ENCODE data around the gene TOMM7.

TOMM7 gene

DNA sequence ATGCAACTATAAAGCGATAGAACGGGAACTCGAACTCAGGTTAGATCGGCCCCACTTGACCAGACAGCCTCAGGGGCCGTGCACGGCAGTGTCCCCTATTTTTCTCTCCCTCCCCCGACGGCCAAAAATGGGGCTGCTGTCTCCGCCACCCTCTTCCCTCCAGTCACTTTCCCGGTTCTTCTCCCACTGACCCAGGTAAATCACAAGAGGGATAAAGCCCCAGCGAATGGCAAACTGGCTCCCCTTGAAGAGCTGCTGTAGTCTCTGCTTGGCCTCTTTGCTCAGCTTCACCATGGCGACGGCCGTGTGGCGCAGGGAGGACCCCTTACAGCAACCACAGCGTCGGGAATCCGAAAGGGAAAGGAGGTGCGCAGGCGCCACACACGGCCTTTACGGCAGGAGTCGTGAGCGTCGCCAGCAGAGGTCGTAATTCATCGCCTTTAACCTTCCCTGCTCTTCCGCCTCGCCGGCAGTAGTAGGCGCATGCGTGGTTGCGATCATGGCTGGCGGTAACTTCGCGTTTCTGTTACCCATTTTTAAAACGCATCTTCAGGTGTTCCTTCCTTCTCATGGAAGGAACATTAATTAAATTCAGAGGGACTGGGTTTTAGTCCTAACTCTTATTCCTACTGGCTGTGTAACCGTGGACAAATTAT, at the start of gene TOMM7:
TOMM7 (minus strand) TSS at position 364 of the 656 bp plus-strand sequence; CDS start at position 294, 70 bp downstream.
- TF ChIP-seq GATA2 (IDR thresholded peaks at IDR 0.05; ENCODE audit: low read depth, low read length) (no peak), GATA3 (IDR thresholded peaks at IDR 0.05; ENCODE audit: low read depth, low read length) (no peak)

GRCh38 chr7:22872096-22872807, 49.6 kb upstream of the TOMM7 start:
- no peak for TF ChIP-seq GATA3 (IDR thresholded peaks at IDR 0.05; ENCODE audit: low read depth, low read length)
- TF ChIP-seq GATA2 (IDR thresholded peaks at IDR 0.05; ENCODE audit: low read depth, low read length) = no peak

- no peak for TF ChIP-seq GATA2 (IDR thresholded peaks at IDR 0.05; ENCODE audit: low read depth, low read length)
- TF ChIP-seq GATA3 (IDR thresholded peaks at IDR 0.05; ENCODE audit: low read depth, low read length) = no peak
These were observed 49.0 kb upstream of the TOMM7 start for GRCh38 chr7:22871661-22872060.

DNA sequence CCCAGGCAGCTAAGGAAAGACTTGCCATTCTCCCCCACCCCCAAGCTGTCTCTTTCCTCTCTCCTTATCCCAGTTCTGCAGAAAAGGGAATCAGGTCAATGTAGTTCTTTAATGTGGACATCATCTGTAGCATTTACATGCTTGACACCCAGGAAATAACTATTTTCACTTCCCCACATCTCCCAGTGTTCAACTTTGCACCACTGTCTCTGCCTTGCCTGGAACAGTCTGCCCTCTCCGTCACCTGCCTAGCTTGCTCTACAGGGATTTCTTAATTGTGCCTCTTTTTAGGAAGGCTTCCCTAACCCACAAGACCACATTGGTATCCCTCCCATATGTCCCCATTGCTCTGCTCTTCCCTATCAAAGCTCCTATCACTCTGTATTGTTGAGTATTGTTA, 45.9 kb upstream of the TOMM7 start:
- TF ChIP-seq GATA2 (IDR thresholded peaks at IDR 0.05; ENCODE audit: low read depth, low read length) (no peak), GATA3 (IDR thresholded peaks at IDR 0.05; ENCODE audit: low read depth, low read length) (no peak)

- no peak for TF ChIP-seq GATA3 (IDR thresholded peaks at IDR 0.05; ENCODE audit: low read depth, low read length)
- no peak for TF ChIP-seq GATA2 (IDR thresholded peaks at IDR 0.05; ENCODE audit: low read depth, low read length)
These were observed 44.9 kb upstream of the TOMM7 start for GRCh38 chr7:22867589-22867988.

- TF ChIP-seq GATA3 (IDR thresholded peaks at IDR 0.05; ENCODE audit: low read depth, low read length) (no peak), GATA2 (IDR thresholded peaks at IDR 0.05; ENCODE audit: low read depth, low read length) (no peak)
These were observed 44.4 kb upstream of the TOMM7 start for GRCh38 chr7:22867003-22867402.

- TF ChIP-seq GATA3 (IDR thresholded peaks at IDR 0.05; ENCODE audit: low read depth, low read length) (no peak), GATA2 (IDR thresholded peaks at IDR 0.05; ENCODE audit: low read depth, low read length) (no peak)
These were observed 42.9 kb upstream of the TOMM7 start for GRCh38 chr7:22865602-22865960.

DNA sequence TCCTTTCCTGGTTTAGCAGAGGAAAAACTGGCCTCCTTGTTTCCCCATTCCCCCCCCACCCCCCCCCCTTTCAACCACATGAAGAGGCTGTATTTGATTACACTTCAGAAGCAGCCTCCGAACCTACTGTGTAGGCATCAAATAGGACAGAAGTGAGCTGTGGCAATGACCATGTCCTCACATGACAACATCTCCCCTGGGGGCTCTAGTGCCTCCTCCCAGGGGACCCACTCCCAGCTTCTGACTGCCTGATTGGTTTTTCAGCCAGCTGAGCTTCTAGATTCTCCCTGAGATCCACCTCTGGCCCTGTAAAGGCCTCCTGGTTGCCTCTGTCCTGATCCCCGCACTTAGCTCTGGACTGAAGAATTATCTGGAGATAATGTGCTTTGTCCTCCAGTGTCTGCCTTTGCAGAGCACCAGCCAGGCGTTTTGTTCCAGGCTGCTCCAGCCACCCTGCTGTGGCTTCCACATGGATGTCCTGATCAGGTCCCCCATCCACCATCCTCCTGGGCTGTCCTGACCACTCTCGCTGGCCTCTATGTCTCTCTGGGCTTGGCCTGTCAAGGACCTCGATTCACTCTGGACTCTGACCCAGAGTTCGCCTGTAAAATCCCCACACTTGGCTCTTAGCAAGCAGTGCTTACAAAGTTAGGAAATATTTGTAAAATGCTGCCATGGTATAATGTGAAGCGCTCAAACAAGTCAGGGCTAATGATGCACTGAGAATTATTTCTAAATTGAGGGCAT, 42.4 kb upstream of the TOMM7 start:
- TF ChIP-seq GATA2 (IDR thresholded peaks at IDR 0.05; ENCODE audit: low read depth, low read length) (no peak), GATA3 (IDR thresholded peaks at IDR 0.05; ENCODE audit: low read depth, low read length) (no peak)

- TF ChIP-seq GATA3 (IDR thresholded peaks at IDR 0.05; ENCODE audit: low read depth, low read length) (no peak), GATA2 (IDR thresholded peaks at IDR 0.05; ENCODE audit: low read depth, low read length) (no peak)
These were observed 41.7 kb upstream of the TOMM7 start for GRCh38 chr7:22864301-22864700.

DNA sequence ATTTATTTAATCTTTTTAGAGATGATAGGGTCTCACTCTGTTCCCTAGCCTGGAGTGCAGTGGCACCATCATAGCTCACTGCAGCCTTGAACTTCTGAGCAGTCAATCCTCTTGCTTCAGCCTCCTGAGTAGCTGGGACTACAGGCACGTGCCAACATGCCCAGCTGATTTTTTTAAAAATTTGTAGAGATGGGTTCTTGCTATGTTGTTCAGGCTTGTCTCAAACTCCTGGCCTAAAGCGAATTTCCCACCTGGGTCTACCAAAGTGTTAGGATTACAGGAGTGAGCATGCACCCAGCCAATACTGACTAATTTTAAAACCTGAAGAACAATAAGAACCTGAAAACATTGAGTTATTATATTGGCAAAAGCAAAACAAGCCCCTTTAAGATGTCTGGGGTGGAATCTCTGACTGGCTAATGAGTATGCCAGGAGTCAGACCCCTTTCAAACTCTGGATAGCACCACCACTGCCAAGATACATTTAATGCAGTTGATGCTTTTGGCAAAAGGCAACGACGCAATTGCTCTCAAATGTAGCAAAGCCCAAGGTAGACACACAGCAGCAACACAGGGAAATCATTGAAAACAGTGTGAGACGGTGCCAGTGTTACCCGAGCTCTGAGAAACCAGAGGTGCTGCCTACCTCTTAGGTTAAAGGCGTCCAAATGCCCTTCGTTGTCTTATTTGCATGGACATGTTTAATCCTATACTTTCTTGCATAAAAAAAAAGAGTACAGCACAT, 40.7 kb upstream of the TOMM7 start:
- no peak for TF ChIP-seq GATA2 (IDR thresholded peaks at IDR 0.05; ENCODE audit: low read depth, low read length)
- no peak for TF ChIP-seq GATA3 (IDR thresholded peaks at IDR 0.05; ENCODE audit: low read depth, low read length)

DNA sequence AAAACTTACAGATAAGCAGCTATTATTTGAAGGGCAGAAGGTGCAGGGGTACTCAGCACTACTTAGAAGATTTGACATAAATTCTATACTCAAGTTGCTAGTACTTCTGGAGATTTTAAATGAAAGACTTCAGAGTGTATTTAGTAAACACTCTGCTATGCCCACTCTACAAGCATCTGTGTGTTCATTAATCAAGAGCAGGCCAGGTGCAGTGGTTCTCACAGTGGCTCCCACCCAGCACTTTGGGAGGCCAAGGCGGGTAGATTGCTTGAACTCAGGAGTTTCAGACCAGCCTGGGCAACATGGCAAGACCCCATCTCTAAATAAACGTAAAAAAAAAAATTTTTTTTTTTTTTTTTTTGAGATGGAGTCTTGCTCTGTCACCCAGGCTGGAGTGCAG, 38.9 kb upstream of the TOMM7 start:
- TF ChIP-seq GATA2 (IDR thresholded peaks at IDR 0.05; ENCODE audit: low read depth, low read length) (no peak), GATA3 (IDR thresholded peaks at IDR 0.05; ENCODE audit: low read depth, low read length) (no peak)

- TF ChIP-seq GATA3 (IDR thresholded peaks at IDR 0.05; ENCODE audit: low read depth, low read length) = no peak
- TF ChIP-seq GATA2 (IDR thresholded peaks at IDR 0.05; ENCODE audit: low read depth, low read length) = no peak
These were observed 38.3 kb upstream of the TOMM7 start for GRCh38 chr7:22860784-22861482.

- TF ChIP-seq GATA3 (IDR thresholded peaks at IDR 0.05; ENCODE audit: low read depth, low read length) = no peak
- no peak for TF ChIP-seq GATA2 (IDR thresholded peaks at IDR 0.05; ENCODE audit: low read depth, low read length)
These were observed 37.7 kb upstream of the TOMM7 start for GRCh38 chr7:22860337-22860736.

Data from SH-SY5Y (cell line).